Breast epithelium (tissue), 4 donors: ENCODE data around the gene PRKG1. TPM values are rescaled to one million over a fixed set of nuclear protein-coding genes. Genes with fewer than 3 reads are reported as not detected.
"Not testable (repeated sequence)": the region's sequence is repeated elsewhere in the genome, so short reads cannot be mapped to it uniquely, and the experiment has no call there.

Experiments used
- DNase-seq, 2 donors: peaks; one replicate each; pipeline ENCODE4 v3.0.0-alpha.2; 2019; ENCODE audit warnings: low spot score in 2 of 2
- H3K27ac ChIP-seq, 2 donors: fragments of 200-600 bp; sonication (generic) in 1 of 2; one replicate each; pipeline ENCODE4 v1.5.1; 2016 to 2019; ENCODE audit warnings: mild to moderate bottlenecking in 1 of 2
- H3K27me3 ChIP-seq, 2 donors: fragments of 200-600 bp; sonication (generic) in 1 of 2; one replicate each; pipeline versions ENCODE4 v1.5.1 to v1.6.0; 2017 to 2019; ENCODE audit warnings: control low read depth in 1 of 2, mild to moderate bottlenecking in 1 of 2
- H3K36me3 ChIP-seq: fragments of 200-600 bp; one replicate; pipeline ENCODE4 v1.5.1; 2019
- H3K4me1 ChIP-seq, 2 donors: fragments of 200-600 bp; sonication (generic); one replicate each; pipeline ENCODE4 v1.5.1; 2016 to 2019; ENCODE audit warnings: control low read depth in 1 of 2
- H3K4me3 ChIP-seq, 3 donors: fragments of 200-600 bp; sonication (generic); 1 replicate in 2 of 3; 2 replicates in 1 of 3; pipeline ENCODE4 v1.5.1; 2016 to 2019; ENCODE audit warnings: mild to moderate bottlenecking in 3 of 3, moderate library complexity in 2 of 3
- H3K9me3 ChIP-seq, 2 donors: fragments of 200-600 bp; sonication (generic) in 1 of 2; one replicate each; pipeline ENCODE4 v1.5.1; 2016 to 2019; ENCODE audit warnings: control low read depth in 1 of 2
- CTCF ChIP-seq, 3 donors: fragments of 450-650 bp; IDR thresholded peaks; one replicate each; pipeline ENCODE4 v1.5.1; 2016 to 2017; ENCODE audit warnings: antibody characterized with exemption in 3 of 3, mild to moderate bottlenecking in 3 of 3, moderate library complexity in 3 of 3
- POLR2A ChIP-seq: fragments of 450-650 bp; IDR thresholded peaks from one replicate; pipeline ENCODE4 v1.6.1; 2016; ENCODE audit warnings: antibody characterized with exemption, mild to moderate bottlenecking, moderate library complexity
- POLR2AphosphoS5 ChIP-seq, 3 donors: sonication (generic); formaldehyde crosslinking; IDR thresholded peaks; one replicate each; pipeline ENCODE4 v1.6.1; 2017; ENCODE audit warnings: antibody characterized with exemption in 3 of 3
- intact Hi-C: fragments of 100-400 bp; cut with DNase I; formaldehyde crosslinking; loops from one replicate; pipeline ENCODE4 v1.15.1; 2023; ENCODE audit warnings: low total_unique reads
- total RNA-seq, 3 donors: library from RNA; depleted of rRNA; stranded (reverse); fragments of >200 nt; gene quantifications; one replicate each; pipeline ENCODE4 v1.1.0, GENCODE V29; 2016

PRKG1 gene
- total RNA-seq, 3 donors from 2014 or later: 10.9 to 36.9 (median 19.7) TPM

- Histone ChIP-seq H3K36me3 (no peaks in the 10 kb centered on the region), H3K4me1 (no peaks in the 10 kb centered on the region), H3K9me3 (no peaks in the 10 kb centered on the region), H3K4me3 (no peak overlapping the region), H3K27me3 (no peaks in the 10 kb centered on the region), H3K27ac (no peak overlapping the region)
- intact Hi-C loops: no loop called here
- TF ChIP-seq POLR2AphosphoS5 (IDR thresholded peaks at IDR 0.05): no peak
- TF ChIP-seq CTCF (IDR thresholded peaks at IDR 0.05): no peak
- no peak for TF ChIP-seq POLR2A
- no peak for DNase-seq
Measured at GRCh38 chr10:51159841-51160240, 85.6 kb downstream of the PRKG1 start.

- Histone ChIP-seq H3K4me3 (no peak overlapping the region), H3K27ac (no peak overlapping the region), H3K36me3 (no peaks in the 10 kb centered on the region), H3K9me3 (no peaks in the 10 kb centered on the region), H3K4me1 (no peaks in the 10 kb centered on the region), H3K27me3 (no peaks in the 10 kb centered on the region)
- no peak for TF ChIP-seq POLR2A
- TF ChIP-seq POLR2AphosphoS5 (IDR thresholded peaks at IDR 0.05): no peak
- no peak for TF ChIP-seq CTCF (IDR thresholded peaks at IDR 0.05)
- DNase-seq: no peak
- intact Hi-C loops: no loop called here
Measured at GRCh38 chr10:51162002-51162401, 87.7 kb downstream of the PRKG1 start.

GRCh38 chr10:51163380-51164049 lies 89.2 kb downstream of the PRKG1 start:
- not testable (repeated sequence) for H3K9me3 ChIP-seq

GRCh38 chr10:51168086-51168815 lies 94.0 kb downstream of the PRKG1 start:
- no peaks in the 10 kb centered on the region for H3K36me3 ChIP-seq
- DNase-seq: no peak
- H3K27ac ChIP-seq: no peak overlapping the region
- intact Hi-C loops: no loop called here
- H3K9me3 ChIP-seq: no peaks in the 10 kb centered on the region
- TF ChIP-seq POLR2A (no peak), CTCF (IDR thresholded peaks at IDR 0.05) (no peak), POLR2AphosphoS5 (IDR thresholded peaks at IDR 0.05) (no peak)
- no peaks in the 10 kb centered on the region for H3K27me3 ChIP-seq
- H3K4me1 ChIP-seq: peaks cover 0 to 5% of the 10 kb centered on the region in 2 donors
- no peak overlapping the region for H3K4me3 ChIP-seq

More at GRCh38 chr10:51163380-51164049, 89.2 kb downstream of the PRKG1 start:
- DNase-seq, H3K4me1 ChIP-seq, H3K4me3 ChIP-seq, H3K27ac ChIP-seq, H3K36me3 ChIP-seq, intact Hi-C loops, H3K27me3 ChIP-seq: not testable (repeated sequence)

- TF ChIP-seq POLR2AphosphoS5 (IDR thresholded peaks at IDR 0.05): no peak
- no peak for TF ChIP-seq POLR2A
- no peak for TF ChIP-seq CTCF (IDR thresholded peaks at IDR 0.05)
- no peaks in the 10 kb centered on the region for H3K9me3 ChIP-seq
- no peak overlapping the region for H3K4me3 ChIP-seq
- H3K36me3 ChIP-seq: no peaks in the 10 kb centered on the region
- H3K27ac ChIP-seq: no peak overlapping the region
- H3K4me1 ChIP-seq: peaks cover 0 to 5% of the 10 kb centered on the region in 2 donors
- intact Hi-C loops: no loop called here
- H3K27me3 ChIP-seq: no peaks in the 10 kb centered on the region
- no peak for DNase-seq
Measured at GRCh38 chr10:51169111-51169510, 94.8 kb downstream of the PRKG1 start.
